Prostate gland (tissue), 2 donors: Measurements from ENCODE around the gene PPP2R2D. TPM values are rescaled to one million over a fixed set of nuclear protein-coding genes. Genes with fewer than 3 reads are reported as not detected.

ENCODE experiments used
- DNase-seq: peaks from one replicate; pipeline ENCODE4 v3.0.0-alpha.2; 2019; ENCODE audit warnings: low spot score
- H3K27ac ChIP-seq, 2 donors: fragments of 200-600 bp; sonication (generic); 2 replicates each; pipeline ENCODE4 v1.5.1; 2017 to 2019
- H3K27me3 ChIP-seq: fragments of 200-600 bp; sonication (generic); replicated peaks from 2 replicates; pipeline ENCODE4 v1.5.1; 2019; ENCODE audit not compliant: insufficient read depth
- H3K36me3 ChIP-seq, 2 donors: fragments of 200-600 bp; sonication (generic); 1 replicate in 1 of 2; 2 replicates in 1 of 2; pipeline versions ENCODE4 v1.5.1 to v1.8.1; 2017 to 2019
- H3K4me1 ChIP-seq: fragments of 200-600 bp; sonication (generic); replicated peaks from 2 replicates; pipeline ENCODE4 v1.5.1; 2019
- H3K4me3 ChIP-seq, 2 donors: fragments of 200-600 bp; sonication (generic); 2 replicates each; pipeline ENCODE4 v1.5.1; 2017 to 2019
- H3K9me3 ChIP-seq: fragments of 200-600 bp; sonication (generic); 2 replicates; pipeline ENCODE4 v1.5.1; 2017
- CTCF ChIP-seq, 4 experiments: fragments of 200-600 bp in 2 of 4; fragments of 450-650 bp in 2 of 4; sonication (generic) in 2 of 4; IDR thresholded peaks; 1 replicate in 3 of 4; 2 replicates in 1 of 4; pipeline ENCODE4 v1.5.1; 2016 to 2019; ENCODE audit warnings: antibody characterized with exemption in 4 of 4, mild to moderate bottlenecking in 2 of 4, moderate library complexity in 2 of 4
- POLR2A ChIP-seq: fragments of 450-650 bp; IDR thresholded peaks from one replicate; pipeline ENCODE4 v1.6.1; 2016; ENCODE audit warnings: antibody characterized with exemption, mild to moderate bottlenecking
- POLR2AphosphoS5 ChIP-seq: sonication (generic); formaldehyde crosslinking; IDR thresholded peaks from one replicate; pipeline ENCODE4 v1.6.1; 2017; ENCODE audit warnings: antibody characterized with exemption
- WGBS: methylation state at CpG from one replicate; pipeline ENCODE4 v1.1.5; 2018; 5-methylcytosine and 5-hydroxymethylcytosine counted together
- intact Hi-C: fragments of 100-400 bp; cut with DNase I; formaldehyde crosslinking; loops from one replicate; pipeline ENCODE4 v1.14.2; 2022
- total RNA-seq, 2 donors: library from RNA; depleted of rRNA; stranded (reverse); fragments of >200 nt; gene quantifications; one replicate each; pipeline ENCODE4 v1.1.0, GENCODE V29; 2016

Gene PPP2R2D
- total RNA-seq, 2 donors from 2014 or later = 37.0 to 55.2 TPM

GRCh38 chr10:131971591-131971990 lies 70.8 kb downstream of the PPP2R2D start:
- Histone ChIP-seq H3K4me1 (peaks cover 14% of the 10 kb centered on the region), H3K27me3 (no peaks in the 10 kb centered on the region), H3K36me3 (peaks cover 0 to 6% of the 10 kb centered on the region in 2 donors), H3K9me3 (no peaks in the 10 kb centered on the region), H3K27ac (no peak overlapping the region), H3K4me3 (no peak overlapping the region)
- intact Hi-C loops = no loop called here
- WGBS = 97% methylated on average over 7 of the region's 7 CpGs
- DNase-seq = no peak
- TF ChIP-seq POLR2AphosphoS5 = no peak
- TF ChIP-seq CTCF (IDR thresholded peaks at IDR 0.05) = no peak
- TF ChIP-seq POLR2A = no peak

DNA sequence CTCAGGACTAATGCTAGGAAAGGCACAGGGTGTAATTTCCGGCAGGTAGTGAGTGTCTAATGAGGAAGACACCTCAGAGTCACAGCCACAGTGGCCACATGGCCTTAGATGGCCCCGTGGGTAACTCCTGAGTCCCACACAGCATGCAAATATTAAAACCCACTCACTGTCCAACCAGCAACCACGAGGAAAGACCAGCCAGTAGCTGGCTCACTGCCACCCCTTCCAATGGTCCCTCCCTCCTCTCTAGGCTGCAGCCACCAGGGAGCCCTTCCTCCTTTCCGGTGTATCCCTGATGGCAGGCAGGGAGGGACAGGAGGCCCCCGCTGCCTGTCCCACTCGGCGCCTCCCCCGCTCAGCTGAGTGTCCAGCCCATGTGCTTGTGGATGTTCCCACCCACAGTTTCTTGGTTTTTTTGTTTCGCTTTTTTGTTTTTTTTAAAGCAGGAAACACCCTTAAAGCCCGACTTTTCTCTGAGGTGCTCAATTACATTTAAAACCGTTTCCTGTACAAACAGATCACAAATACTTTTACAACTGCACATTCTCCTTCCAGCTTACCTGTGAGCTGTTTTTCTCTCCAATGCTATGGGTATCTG lies 71.8 kb downstream of the PPP2R2D start:
- no peak for DNase-seq
- Histone ChIP-seq H3K27me3 (no peaks in the 10 kb centered on the region), H3K9me3 (no peaks in the 10 kb centered on the region), H3K27ac (peak overlapping the region; percentile 14 to 16), H3K4me1 (peaks cover 14% of the 10 kb centered on the region), H3K4me3 (no peak overlapping the region), H3K36me3 (peaks cover 0 to 6% of the 10 kb centered on the region in 2 donors)
- intact Hi-C loops = no loop called here
- WGBS = 37% methylated on average over 11 of the region's 11 CpGs
- TF ChIP-seq POLR2AphosphoS5 (peak; percentile 20), POLR2A (no peak)

- no peak overlapping the region for H3K4me3 ChIP-seq
- H3K27ac ChIP-seq = peak overlapping the region; percentile 14 to 16
- no peak for DNase-seq
- H3K4me1 ChIP-seq = peaks cover 14% of the 10 kb centered on the region
- TF ChIP-seq POLR2A = no peak
- TF ChIP-seq POLR2AphosphoS5 = no peak
- no peak for TF ChIP-seq CTCF (IDR thresholded peaks at IDR 0.05)
- no peaks in the 10 kb centered on the region for H3K9me3 ChIP-seq
- H3K27me3 ChIP-seq = no peaks in the 10 kb centered on the region
- H3K36me3 ChIP-seq = peaks cover 0 to 6% of the 10 kb centered on the region in 2 donors
- 85% methylated on average over 34 of the region's 34 CpGs for WGBS
- intact Hi-C loops = no loop called here
These were observed 72.5 kb downstream of the PPP2R2D start for GRCh38 chr10:131973160-131973951.

DNA sequence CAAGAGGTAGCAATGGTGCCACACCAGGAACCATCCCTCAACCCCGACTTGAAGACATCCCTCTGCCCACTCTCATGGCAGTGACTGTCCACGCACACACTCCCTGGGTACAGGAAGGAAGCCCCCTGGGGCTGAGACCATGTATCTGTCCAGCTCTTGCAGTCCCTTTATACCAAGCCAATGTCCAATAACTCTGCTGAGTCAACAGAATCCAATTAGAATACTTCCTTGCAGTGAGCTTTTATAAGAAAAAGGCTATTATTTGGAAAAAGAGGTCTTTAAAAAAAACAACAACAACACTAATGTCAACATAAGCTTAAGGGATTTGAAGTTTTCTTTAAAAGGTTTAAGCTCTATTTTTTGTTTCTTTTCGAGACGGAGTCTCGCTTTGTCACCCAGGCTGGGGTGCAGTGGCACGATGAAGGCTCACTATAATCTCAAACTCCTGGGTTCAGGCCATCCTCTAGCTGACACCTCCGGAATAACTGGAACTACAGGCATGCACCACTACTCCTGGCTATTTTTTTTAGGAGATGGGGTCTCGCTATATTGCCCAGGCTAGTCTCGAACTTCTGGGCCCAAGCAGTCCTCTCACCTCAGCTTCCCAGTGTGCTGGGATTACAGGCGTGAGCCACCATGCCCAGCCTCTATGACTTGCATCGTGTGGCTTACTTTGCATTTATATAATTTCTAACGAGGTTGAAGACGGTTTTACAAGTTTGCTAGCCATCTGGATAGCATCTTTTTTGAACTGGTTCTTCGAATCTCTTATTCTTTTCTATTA lies 73.4 kb downstream of the PPP2R2D start:
- H3K4me1 ChIP-seq = peaks cover 19% of the 10 kb centered on the region
- 88% methylated on average over 14 of the region's 14 CpGs for WGBS
- intact Hi-C loops = no loop called here
- no peak overlapping the region for H3K4me3 ChIP-seq
- TF ChIP-seq POLR2AphosphoS5 (no peak), POLR2A (no peak), CTCF (IDR thresholded peaks at IDR 0.05) (no peak)
- H3K27ac ChIP-seq = no peak overlapping the region
- no peaks in the 10 kb centered on the region for H3K9me3 ChIP-seq
- peaks cover 0 to 6% of the 10 kb centered on the region in 2 donors for H3K36me3 ChIP-seq
- no peaks in the 10 kb centered on the region for H3K27me3 ChIP-seq
- no peak for DNase-seq

GRCh38 chr10:131975003-131975402 lies 74.2 kb downstream of the PPP2R2D start:
- no peak overlapping the region for H3K27ac ChIP-seq
- no peaks in the 10 kb centered on the region for H3K36me3 ChIP-seq
- no peak for TF ChIP-seq CTCF (IDR thresholded peaks at IDR 0.05)
- no peak for TF ChIP-seq POLR2AphosphoS5
- TF ChIP-seq POLR2A = no peak
- no peaks in the 10 kb centered on the region for H3K9me3 ChIP-seq
- DNase-seq = no peak
- no peak overlapping the region for H3K4me3 ChIP-seq
- intact Hi-C loops = no loop called here
- WGBS = 78% methylated on average over 6 of the region's 6 CpGs
- no peaks in the 10 kb centered on the region for H3K27me3 ChIP-seq
- peaks cover 19% of the 10 kb centered on the region for H3K4me1 ChIP-seq
